Fibroblast of the conjunctiva (primary cell): Measurements from ENCODE around the gene PALMD.

Experiments used
- DNase-seq: peaks from one replicate; pipeline ENCODE4 v3.0.0-alpha.2; 2010; ENCODE audit warnings: low read depth

Gene PALMD, protein sequence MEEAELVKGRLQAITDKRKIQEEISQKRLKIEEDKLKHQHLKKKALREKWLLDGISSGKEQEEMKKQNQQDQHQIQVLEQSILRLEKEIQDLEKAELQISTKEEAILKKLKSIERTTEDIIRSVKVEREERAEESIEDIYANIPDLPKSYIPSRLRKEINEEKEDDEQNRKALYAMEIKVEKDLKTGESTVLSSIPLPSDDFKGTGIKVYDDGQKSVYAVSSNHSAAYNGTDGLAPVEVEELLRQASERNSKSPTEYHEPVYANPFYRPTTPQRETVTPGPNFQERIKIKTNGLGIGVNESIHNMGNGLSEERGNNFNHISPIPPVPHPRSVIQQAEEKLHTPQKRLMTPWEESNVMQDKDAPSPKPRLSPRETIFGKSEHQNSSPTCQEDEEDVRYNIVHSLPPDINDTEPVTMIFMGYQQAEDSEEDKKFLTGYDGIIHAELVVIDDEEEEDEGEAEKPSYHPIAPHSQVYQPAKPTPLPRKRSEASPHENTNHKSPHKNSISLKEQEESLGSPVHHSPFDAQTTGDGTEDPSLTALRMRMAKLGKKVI

GRCh38 chr1:99645699-99646531 lies at the start of gene PALMD:
Gene PALMD, plus strand, starts transcription at chr1:99646113. Its CDS starts 205 bp downstream, at chr1:99646318.
- no peak for DNase-seq

GRCh38 chr1:99598738-99599411 lies 47.0 kb upstream of the PALMD start:
- no peak for DNase-seq

DNA sequence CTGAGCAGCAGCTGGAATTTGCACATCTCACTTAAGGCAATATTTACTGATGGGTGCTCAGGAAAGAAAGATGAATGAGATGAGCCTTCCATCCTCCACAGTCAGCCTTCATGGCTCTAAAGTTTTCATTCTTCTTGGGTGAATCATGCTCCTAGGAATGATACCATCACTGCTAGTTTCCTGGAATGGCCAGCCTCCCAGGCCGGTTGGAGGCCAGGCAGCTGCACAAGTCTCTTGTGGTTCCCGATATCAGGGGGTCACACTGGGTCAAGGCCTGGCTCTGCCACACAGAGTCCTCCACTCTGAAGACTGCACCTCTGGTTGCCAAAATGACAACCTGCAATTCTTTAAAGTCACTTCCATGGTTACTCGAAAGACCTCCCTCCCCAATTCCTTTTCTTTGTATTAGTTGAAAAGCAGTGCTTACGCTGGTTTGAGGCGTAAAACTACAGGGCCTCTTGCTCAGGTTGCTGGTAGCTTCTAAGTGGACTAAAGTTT lies 46.2 kb upstream of the PALMD start:
- DNase-seq: peak; percentile 39

DNA sequence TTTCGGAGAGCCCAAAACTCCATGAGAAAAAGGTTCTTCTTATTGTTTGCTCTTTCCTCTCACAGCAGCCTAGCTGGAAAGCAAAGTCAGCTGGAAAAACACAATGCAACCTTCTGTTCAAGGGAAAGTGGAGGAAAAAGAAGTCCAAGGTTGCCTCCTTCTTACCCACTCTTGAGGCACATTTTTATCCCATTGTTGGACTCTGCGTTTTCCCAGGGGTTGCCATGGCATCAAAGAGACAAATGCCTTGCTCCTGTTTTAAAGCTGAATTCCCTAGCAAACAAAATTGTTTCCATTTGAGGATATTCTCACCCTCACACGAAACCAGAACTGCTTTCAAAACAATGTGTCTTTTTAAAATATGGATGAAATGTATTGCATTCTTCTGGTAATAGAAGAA lies 45.1 kb upstream of the PALMD start:
- DNase-seq: no peak

GRCh38 chr1:99601208-99601607 lies 44.7 kb upstream of the PALMD start:
- DNase-seq: no peak

GRCh38 chr1:99601709-99602403 lies 44.1 kb upstream of the PALMD start:
- DNase-seq: no peak

DNA sequence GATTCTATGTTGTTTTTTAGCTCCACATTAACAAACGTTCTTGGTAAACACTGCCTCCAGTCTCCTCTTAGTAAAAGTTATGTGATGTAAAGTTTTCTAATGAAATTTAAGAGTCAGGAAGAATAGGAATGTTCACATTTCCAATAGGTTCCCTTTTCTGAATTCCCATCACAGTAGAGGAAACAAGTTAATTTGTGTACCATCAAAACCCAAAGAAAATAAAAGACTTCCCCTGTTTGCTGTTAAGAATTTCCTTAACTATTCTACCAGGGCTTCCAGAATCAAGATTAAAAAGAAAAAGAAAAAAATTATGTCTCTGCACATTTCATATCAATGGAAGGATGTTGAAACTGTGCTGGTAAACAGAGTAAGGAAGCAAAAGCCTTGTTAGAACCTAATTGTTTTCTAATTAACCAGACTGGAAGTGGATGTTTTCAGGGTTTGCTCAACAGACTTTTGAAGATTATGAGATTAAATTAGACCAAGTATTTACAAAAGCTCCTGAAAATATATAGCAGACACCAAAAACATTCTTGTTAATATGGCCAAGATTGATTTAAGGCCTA lies 43.4 kb upstream of the PALMD start:
- no peak for DNase-seq

DNA sequence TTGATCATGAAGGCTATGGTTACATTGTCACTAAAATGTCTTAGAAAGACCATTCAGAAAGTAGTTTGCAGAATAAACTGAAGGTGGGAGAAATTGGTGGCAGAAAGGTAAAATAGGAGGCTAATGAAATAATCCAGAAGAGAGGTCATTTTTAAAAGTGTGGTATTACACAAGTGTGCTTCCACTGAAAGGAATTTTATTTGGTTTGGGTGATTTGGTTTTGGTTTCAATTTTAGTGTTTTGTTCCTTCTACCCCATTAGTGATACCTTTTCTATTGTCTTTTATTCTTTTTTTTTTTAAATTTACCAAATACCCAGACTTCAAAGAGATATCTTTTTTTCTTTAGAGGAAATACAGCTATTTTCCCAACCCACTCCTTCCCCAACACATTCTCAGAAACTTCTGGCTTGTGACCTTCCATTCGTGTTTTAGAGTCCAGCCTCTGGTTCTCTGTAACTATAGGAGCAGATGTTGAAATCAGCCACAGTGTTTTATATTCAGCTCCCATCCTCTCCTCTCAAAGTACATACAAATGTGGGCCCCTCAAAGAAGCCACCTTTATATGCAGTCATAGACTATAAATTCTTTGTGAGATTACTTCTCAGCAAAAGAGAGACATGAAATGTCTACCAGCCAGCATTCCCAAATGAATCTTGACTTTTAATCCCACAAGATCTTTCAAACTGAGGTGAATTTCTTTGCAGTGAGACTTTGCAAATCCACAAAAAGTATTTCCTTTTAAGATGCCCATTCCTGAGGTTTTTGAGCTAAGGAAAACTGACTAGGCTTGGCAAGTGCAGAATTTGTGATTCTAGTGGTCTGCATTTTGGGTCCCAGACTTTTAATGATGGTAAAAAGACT lies 42.0 kb upstream of the PALMD start:
- no peak for DNase-seq

DNA sequence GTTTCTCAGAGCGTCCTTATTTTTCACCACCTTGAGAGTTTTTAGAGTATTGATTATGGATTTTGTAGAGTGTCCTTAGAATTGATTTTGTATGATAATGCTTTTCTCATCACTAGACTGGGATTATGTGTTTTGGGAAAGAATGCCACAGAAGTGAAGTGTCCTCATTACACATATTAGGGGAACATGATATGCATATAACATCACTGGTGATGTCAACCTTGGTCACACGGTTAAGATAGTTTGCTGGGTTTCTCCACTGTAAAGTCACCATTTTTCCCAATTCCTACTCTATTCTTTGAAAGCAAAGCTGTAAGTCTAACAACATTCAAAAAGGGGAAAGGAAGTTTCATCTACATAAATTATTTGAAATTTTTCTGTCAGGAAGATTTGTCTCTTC lies 39.6 kb upstream of the PALMD start:
- no peak for DNase-seq

DNA sequence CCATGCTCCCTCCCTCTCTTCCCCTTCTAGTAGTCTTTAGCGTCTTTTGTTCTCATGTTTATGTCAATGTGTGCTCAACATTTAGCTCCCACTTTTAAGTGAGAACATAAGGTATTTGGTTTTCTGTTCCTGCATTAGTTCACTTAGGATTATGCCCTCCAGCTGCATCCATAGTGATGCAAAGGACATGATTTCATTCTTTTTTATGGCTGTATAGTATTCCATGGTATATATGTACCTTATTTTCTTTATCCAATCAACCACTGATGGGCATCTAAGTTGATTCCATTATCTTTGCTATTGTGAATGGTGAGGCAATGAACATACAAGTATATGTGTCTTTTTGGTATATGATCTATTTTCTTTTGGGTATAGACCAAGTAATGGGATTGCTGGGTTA lies 38.3 kb upstream of the PALMD start:
- no peak for DNase-seq

DNA sequence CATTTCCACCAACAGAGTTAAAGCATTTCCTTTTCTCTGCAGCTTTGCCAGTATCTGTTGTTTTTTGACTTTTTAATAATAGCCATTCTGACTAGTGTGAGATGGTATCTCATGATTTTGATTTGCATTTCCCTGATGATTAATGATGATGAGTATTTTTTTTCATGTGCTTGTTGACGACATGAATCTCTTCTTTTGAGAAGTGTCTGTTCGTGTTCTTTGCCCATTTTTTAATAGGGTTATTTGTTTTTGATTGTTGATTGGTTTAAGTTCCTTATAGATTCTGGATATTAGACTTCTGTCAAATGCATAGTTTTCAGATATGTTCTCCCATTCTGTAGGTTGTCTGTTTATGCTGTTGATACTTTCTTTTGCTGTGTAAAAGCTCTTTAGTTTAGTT lies 37.9 kb upstream of the PALMD start:
- no peak for DNase-seq

GRCh38 chr1:99613716-99614115 lies 32.2 kb upstream of the PALMD start:
- no peak for DNase-seq

GRCh38 chr1:99614728-99615127 lies 31.2 kb upstream of the PALMD start:
- no peak for DNase-seq

DNA sequence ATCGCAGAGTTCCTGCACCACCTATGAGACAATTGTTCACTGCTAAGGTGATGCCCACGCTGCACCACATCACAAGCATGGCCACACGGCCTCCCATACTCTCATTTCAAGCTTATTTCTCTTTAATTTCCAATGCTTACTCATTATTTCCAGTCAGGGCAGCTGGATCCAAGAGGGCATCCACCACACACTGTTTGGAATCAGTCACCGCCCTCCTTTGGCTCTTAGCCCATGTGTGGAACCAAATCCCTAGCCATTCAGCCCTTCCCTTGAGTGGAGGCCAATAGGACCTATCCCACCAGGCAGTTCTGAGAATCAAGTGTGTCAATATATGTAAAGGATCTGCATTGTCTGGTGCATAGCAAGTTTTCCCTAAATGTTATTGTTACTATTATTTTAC lies 26.3 kb upstream of the PALMD start:
- no peak for DNase-seq

DNA sequence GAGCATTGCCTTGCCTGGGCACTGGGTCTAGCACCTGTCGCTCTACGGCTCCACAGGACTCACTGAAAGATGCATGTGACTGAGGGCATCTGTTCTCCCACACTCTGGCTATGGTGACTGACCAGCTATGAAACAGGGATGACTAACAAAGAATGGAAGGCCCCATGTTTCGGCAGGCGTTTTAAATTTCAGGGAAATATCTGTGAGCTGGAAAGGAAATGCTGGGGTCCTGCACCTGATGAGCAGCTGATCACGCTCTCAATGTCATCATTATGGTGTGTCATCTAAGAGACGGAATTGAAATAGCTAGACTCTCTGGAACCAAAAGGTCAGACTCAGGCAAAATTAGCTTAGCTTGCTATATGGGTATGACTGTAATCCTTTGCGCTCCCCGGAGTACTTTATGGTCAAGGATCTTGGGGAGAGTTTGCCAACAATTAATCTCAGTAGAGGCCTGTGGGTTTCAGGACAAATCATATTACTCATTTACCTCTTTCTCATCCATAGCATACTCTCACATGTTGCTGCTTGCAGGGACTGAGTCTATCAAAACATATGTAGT lies 24.5 kb upstream of the PALMD start:
- DNase-seq: no peak

DNA sequence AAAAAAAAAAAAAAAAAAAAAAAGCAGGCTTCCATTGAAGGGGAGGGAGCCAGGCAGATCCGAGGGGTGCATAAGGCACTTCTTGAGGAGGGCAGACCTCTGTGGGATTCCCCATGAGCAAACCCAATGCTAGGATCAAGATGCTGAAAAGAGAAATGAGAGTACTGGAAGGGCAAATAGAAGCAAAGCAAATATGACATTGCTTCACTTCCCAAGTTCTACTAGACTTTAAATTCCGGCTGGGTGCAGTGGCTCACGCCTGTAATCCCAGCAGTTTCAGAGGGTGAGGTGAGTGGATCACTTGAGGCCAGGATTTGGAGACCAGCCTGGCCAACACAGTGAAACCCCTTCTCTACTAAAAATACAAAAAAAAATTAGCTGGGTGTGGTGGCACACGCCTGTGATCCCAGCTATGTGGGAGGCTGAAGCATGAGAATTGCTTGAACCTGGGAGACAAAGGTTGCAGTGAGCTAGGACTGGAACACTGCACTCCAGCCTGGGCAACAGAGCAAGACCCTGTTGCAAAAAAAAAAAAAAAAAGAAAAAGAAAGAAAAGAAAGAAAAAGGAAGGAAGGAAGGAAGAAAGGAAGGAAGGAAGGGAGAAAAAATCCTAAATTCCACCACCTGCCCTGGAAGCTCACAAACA lies 23.1 kb upstream of the PALMD start:
- no peak for DNase-seq

DNA sequence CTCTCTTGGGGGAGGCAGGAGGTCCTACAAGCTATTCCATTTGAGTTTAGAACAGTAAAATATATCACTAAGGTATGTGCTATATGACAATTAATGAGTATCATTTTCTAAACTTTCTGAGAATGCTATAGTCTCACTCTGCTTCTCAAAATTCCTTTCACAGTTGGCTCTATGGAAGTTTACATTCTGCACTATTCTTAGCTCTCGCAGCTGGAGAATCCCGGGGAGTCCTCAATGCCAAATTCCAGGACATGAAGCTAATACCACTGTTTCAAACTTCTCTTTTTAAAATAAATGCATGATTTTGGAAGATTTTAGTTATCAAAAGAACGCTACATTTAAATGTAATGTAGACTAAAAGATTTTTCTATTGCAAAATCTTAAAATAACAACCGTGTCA lies 22.4 kb upstream of the PALMD start:
- DNase-seq: no peak

GRCh38 chr1:99627615-99628014 lies 18.3 kb upstream of the PALMD start:
- no peak for DNase-seq

DNA sequence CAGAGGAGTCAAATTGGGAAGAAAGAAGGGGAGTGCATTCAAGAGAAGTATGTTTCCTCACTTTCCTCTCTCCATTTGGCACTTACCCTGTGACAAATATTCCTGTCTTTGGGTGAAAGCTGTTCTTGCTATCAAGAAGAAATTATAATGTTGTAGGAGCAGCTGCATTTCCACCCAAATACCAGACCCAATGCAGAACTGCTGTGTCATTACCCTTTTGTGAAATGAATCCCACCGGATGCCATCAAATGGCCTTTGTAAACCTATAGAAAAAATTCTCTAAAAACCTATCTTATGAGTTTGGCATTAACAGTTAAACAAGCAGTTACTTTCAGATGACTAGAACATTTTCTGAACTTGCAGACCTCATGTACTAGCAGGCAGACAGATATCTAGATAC lies 16.7 kb upstream of the PALMD start:
- DNase-seq: no peak
